ENCODE data around the gene RAB11A. TPM values are rescaled to one million over a fixed set of nuclear protein-coding genes. Genes with fewer than 3 reads are reported as not detected.
"Not testable (repeated sequence)": the region's sequence is repeated elsewhere in the genome, so short reads cannot be mapped to it uniquely, and the experiment has no call there.

RAB11A gene
- total RNA-seq, 2 donors from 2014 or later, result 233 to 295 TPM

DNA sequence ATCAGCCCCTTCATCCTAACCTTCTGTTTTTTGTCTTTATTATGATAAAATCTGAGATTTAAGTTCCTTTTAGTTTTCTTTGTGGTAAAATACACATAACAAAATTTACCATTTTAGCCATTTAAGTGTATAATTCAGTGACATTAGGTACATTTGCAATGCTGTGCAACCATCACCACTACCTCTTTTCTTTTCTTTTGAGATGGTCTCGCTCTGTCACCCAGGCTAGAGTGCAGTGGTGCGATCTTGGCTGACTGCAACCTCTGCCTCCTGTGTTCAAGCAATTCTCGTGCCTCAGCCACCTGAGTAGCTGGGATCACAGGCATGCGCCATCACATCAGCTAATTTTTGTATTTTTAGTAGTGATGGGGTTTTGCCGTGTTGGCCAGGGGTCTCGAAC, 6.2 kb upstream of the RAB11A start:
- Mint-ChIP-seq H3K9me3 (no peaks in the 10 kb centered on the region), H3K4me3 (no peak overlapping the region), H3K27me3 (ENCODE audit: insufficient read depth) (no peaks in the 10 kb centered on the region), H3K36me3 (ENCODE audit: low read depth) (no peaks in the 10 kb centered on the region), H3K27ac (no peak overlapping the region), H3K4me1 (peaks cover 19% of the 10 kb centered on the region)
- TF ChIP-seq, protein P1, sequence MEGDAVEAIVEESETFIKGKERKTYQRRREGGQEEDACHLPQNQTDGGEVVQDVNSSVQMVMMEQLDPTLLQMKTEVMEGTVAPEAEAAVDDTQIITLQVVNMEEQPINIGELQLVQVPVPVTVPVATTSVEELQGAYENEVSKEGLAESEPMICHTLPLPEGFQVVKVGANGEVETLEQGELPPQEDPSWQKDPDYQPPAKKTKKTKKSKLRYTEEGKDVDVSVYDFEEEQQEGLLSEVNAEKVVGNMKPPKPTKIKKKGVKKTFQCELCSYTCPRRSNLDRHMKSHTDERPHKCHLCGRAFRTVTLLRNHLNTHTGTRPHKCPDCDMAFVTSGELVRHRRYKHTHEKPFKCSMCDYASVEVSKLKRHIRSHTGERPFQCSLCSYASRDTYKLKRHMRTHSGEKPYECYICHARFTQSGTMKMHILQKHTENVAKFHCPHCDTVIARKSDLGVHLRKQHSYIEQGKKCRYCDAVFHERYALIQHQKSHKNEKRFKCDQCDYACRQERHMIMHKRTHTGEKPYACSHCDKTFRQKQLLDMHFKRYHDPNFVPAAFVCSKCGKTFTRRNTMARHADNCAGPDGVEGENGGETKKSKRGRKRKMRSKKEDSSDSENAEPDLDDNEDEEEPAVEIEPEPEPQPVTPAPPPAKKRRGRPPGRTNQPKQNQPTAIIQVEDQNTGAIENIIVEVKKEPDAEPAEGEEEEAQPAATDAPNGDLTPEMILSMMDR (conservative IDR thresholded peaks at IDR 0.05), result no peak
- 98 to 100% methylated on average over 4 to 6 of the region's 6 CpGs for WGBS, 2 experiments (ENCODE audit: insufficient coverage in 1 of 2, insufficient read length in 1 of 2)
- no peaks in the 10 kb centered on the region for H3K9me3 ChIP-seq (ENCODE audit: control insufficient read depth, low read length)
- no peak overlapping the region for H3K4me3 ChIP-seq (ENCODE audit: low read length)
- no peaks in the 10 kb centered on the region for H3K36me3 ChIP-seq (ENCODE audit: control insufficient read depth, insufficient read depth, low read length)
- no peaks in the 10 kb centered on the region for H3K27me3 ChIP-seq (ENCODE audit: control insufficient read depth, insufficient read depth, low read length, poor library complexity, severe bottlenecking)
- no peaks in the 10 kb centered on the region for H3K4me1 ChIP-seq (ENCODE audit: control insufficient read depth, insufficient read depth, low read length)
- DNase-seq, result no peak
- H3K9ac ChIP-seq (ENCODE audit: extremely low read depth, low read length, poor library complexity, severe bottlenecking), result no peak overlapping the region
- no peak overlapping the region for H3K27ac ChIP-seq (ENCODE audit: low read depth, low read length)

GRCh38 chr15:65867244-65867643, 2.0 kb upstream of the RAB11A start:
- no peaks in the 10 kb centered on the region for H3K9me3 ChIP-seq (ENCODE audit: control insufficient read depth, low read length)
- Mint-ChIP-seq H3K4me3 (no peak overlapping the region), H3K4me1 (peaks cover 10% of the 10 kb centered on the region)

GRCh38 chr15:65867933-65868332, 1.4 kb upstream of the RAB11A start:
- H3K27ac ChIP-seq (ENCODE audit: low read depth, low read length); H3K4me3 Mint-ChIP-seq; H3K36me3 Mint-ChIP-seq (ENCODE audit: low read depth); DNase-seq; H3K27me3 Mint-ChIP-seq (ENCODE audit: insufficient read depth); H3K9me3 Mint-ChIP-seq; H3K36me3 ChIP-seq (ENCODE audit: control insufficient read depth, insufficient read depth, low read length); H3K9me3 ChIP-seq (ENCODE audit: control insufficient read depth, low read length); H3K9ac ChIP-seq (ENCODE audit: extremely low read depth, low read length, poor library complexity, severe bottlenecking); H3K4me1 Mint-ChIP-seq; H3K27ac Mint-ChIP-seq; H3K4me1 ChIP-seq (ENCODE audit: control insufficient read depth, insufficient read depth, low read length); H3K4me3 ChIP-seq (ENCODE audit: low read length); H3K27me3 ChIP-seq (ENCODE audit: control insufficient read depth, insufficient read depth, low read length, poor library complexity, severe bottlenecking): not testable (repeated sequence)
- 90 to 98% methylated on average over 5 to 6 of the region's 6 CpGs for WGBS, 2 experiments (ENCODE audit: insufficient coverage in 1 of 2, insufficient read length in 1 of 2)

More at GRCh38 chr15:65867244-65867643, 2.0 kb upstream of the RAB11A start:
- no peak overlapping the region for H3K9ac ChIP-seq (ENCODE audit: extremely low read depth, low read length, poor library complexity, severe bottlenecking)
- no peak overlapping the region for H3K27ac Mint-ChIP-seq
- no peaks in the 10 kb centered on the region for H3K36me3 Mint-ChIP-seq (ENCODE audit: low read depth)
- no peaks in the 10 kb centered on the region for H3K27me3 Mint-ChIP-seq (ENCODE audit: insufficient read depth)
- H3K27ac ChIP-seq (ENCODE audit: low read depth, low read length), result no peak overlapping the region
- no peaks in the 10 kb centered on the region for H3K9me3 Mint-ChIP-seq
- no peak for DNase-seq
- 91 to 94% methylated on average over 3 of the region's 3 CpGs for whole genome bisulfite sequencing, 2 experiments (ENCODE audit: insufficient coverage in 1 of 2, insufficient read length in 1 of 2)
- no peaks in the 10 kb centered on the region for H3K36me3 ChIP-seq (ENCODE audit: control insufficient read depth, insufficient read depth, low read length)
- TF ChIP-seq, protein P1 (conservative IDR thresholded peaks at IDR 0.05), result no peak
- H3K4me3 ChIP-seq (ENCODE audit: low read length), result no peak overlapping the region
- H3K4me1 ChIP-seq (ENCODE audit: control insufficient read depth, insufficient read depth, low read length), result no peaks in the 10 kb centered on the region
- H3K27me3 ChIP-seq (ENCODE audit: control insufficient read depth, insufficient read depth, low read length, poor library complexity, severe bottlenecking), result no peaks in the 10 kb centered on the region

DNA sequence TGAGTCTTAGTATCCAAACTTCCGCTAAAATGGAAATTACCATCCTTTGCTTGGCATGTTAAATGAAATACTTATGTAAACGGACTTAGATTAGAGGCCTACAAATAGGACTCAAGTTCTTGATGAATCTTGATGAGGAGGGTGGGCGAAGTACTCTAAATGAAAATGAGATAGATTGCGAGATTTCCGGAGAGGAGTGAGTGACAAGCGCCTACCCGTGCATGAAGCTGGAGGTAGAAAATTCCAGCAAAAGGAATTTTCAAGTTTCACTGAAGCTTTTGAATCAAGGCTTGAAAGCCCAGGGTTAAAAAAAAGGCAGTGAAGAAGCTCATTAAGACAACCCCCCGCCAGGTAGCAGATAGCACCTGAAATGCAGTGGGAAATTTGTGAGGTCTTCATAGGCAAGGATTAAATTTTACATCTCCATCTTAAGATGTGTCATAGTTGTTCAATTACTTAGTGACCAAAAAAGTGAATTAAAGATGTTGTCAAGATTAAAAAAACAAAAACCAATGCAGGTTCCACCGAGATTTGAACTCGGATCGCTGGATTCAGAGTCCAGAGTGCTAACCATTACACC, 655 bp upstream of the RAB11A start:
- Histone ChIP-seq H3K9me3 (ENCODE audit: control insufficient read depth, low read length) (no peaks in the 10 kb centered on the region), H3K27me3 (ENCODE audit: control insufficient read depth, insufficient read depth, low read length, poor library complexity, severe bottlenecking) (no peaks in the 10 kb centered on the region), H3K4me1 (ENCODE audit: control insufficient read depth, insufficient read depth, low read length) (no peaks in the 10 kb centered on the region), H3K9ac (ENCODE audit: extremely low read depth, low read length, poor library complexity, severe bottlenecking) (no peak overlapping the region), H3K36me3 (ENCODE audit: control insufficient read depth, insufficient read depth, low read length) (no peaks in the 10 kb centered on the region), H3K27ac (ENCODE audit: low read depth, low read length) (no peak overlapping the region), H3K4me3 (ENCODE audit: low read length) (peak overlapping the region; percentile 97)
- DNase-seq, result no peak
- Mint-ChIP-seq H3K9me3 (no peaks in the 10 kb centered on the region), H3K36me3 (ENCODE audit: low read depth) (no peaks in the 10 kb centered on the region), H3K27ac (peak overlapping the region; percentile 99), H3K4me3 (peak overlapping the region; percentile 100), H3K4me1 (peaks cover 7% of the 10 kb centered on the region), H3K27me3 (ENCODE audit: insufficient read depth) (no peaks in the 10 kb centered on the region)
- TF ChIP-seq, protein P1 (conservative IDR thresholded peaks at IDR 0.05), result no peak
- WGBS, 2 experiments (ENCODE audit: insufficient coverage in 1 of 2, insufficient read length in 1 of 2), result 64 to 65% methylated on average over 10 to 11 of the region's 11 CpGs

All from endodermal cell (in vitro differentiated cells).